Chondrocyte (in vitro differentiated cells): ENCODE data around the gene LGALS14. TPM values are rescaled to one million over a fixed set of nuclear protein-coding genes. Genes with fewer than 3 reads are reported as not detected.
"Not testable (repeated sequence)": the region's sequence is repeated elsewhere in the genome, so short reads cannot be mapped to it uniquely, and the experiment has no call there.

Experiments used
- DNase-seq: peaks from one replicate; pipeline ENCODE4 v3.0.0; 2021; ENCODE audit warnings: mixed read lengths, low spot score
- H3K27ac Mint-ChIP-seq: one replicate; pipeline ENCODE4 v1.8.0; 2021; ENCODE audit warnings: mild to moderate bottlenecking, moderate library complexity, mixed read lengths; ENCODE audit not compliant: unreplicated experiment
- H3K27me3 Mint-ChIP-seq: 2 replicates; pipeline ENCODE4 v1.8.0; 2021; ENCODE audit warnings: low read depth, mixed read lengths
- H3K36me3 Mint-ChIP-seq: 2 replicates; pipeline ENCODE4 v1.8.0; 2021; ENCODE audit warnings: low read depth, mixed read lengths
- H3K4me1 Mint-ChIP-seq: 2 replicates; pipeline ENCODE4 v1.8.0; 2021; ENCODE audit warnings: low read depth, mild to moderate bottlenecking, mixed read lengths
- H3K4me3 Mint-ChIP-seq: one replicate; pipeline ENCODE4 v1.8.0; 2021; ENCODE audit warnings: mild to moderate bottlenecking, moderate library complexity, mixed read lengths; ENCODE audit not compliant: unreplicated experiment
- H3K9me3 Mint-ChIP-seq: 2 replicates; pipeline ENCODE4 v1.8.0; 2021; ENCODE audit warnings: low read depth, mixed read lengths
- CTCF ChIP-seq: fragments of 200-600 bp; sonication (generic); IDR thresholded peaks from 2 replicates; pipeline ENCODE4 v1.5.0; 2021; ENCODE audit warnings: antibody characterized with exemption, mild to moderate bottlenecking, moderate library complexity
- total RNA-seq: library from RNA; stranded (reverse); gene quantifications from 3 replicates; pipeline ENCODE4 v1.2.1, GENCODE V29; 2021

Gene LGALS14
- total RNA-seq, 1 donor from 2014 or later, result not detected

- Mint-ChIP-seq H3K27me3 (peaks cover 8% of the 10 kb centered on the region), H3K4me3 (no peak overlapping the region), H3K9me3 (peaks cover 2% of the 10 kb centered on the region), H3K36me3 (no peaks in the 10 kb centered on the region), H3K27ac (no peak overlapping the region), H3K4me1 (no peaks in the 10 kb centered on the region)
- no peak for DNase-seq
- TF ChIP-seq CTCF, result no peak
Measured at GRCh38 chr19:39709026-39709872, 5.0 kb downstream of the LGALS14 start.

GRCh38 chr19:39710333-39710890, 6.1 kb downstream of the LGALS14 start:
- H3K27me3 Mint-ChIP-seq, result peaks cover 6% of the 10 kb centered on the region

GRCh38 chr19:39720144-39720543, 15.9 kb downstream of the LGALS14 start:
- not testable (repeated sequence) for H3K4me1 Mint-ChIP-seq, DNase-seq, H3K4me3 Mint-ChIP-seq, H3K9me3 Mint-ChIP-seq, H3K27ac Mint-ChIP-seq, H3K36me3 Mint-ChIP-seq
- H3K27me3 Mint-ChIP-seq, result peaks cover 12% of the 10 kb centered on the region

More at GRCh38 chr19:39710333-39710890, 6.1 kb downstream of the LGALS14 start:
- H3K36me3 Mint-ChIP-seq, result no peaks in the 10 kb centered on the region
- H3K9me3 Mint-ChIP-seq, result peaks cover 5% of the 10 kb centered on the region
- no peak for TF ChIP-seq CTCF
- DNase-seq, result no peak
- no peaks in the 10 kb centered on the region for H3K4me1 Mint-ChIP-seq
- no peak overlapping the region for H3K27ac Mint-ChIP-seq
- no peak overlapping the region for H3K4me3 Mint-ChIP-seq

- H3K4me3 Mint-ChIP-seq, result no peak overlapping the region
- H3K27me3 Mint-ChIP-seq, result peaks cover 21% of the 10 kb centered on the region
- no peak for DNase-seq
- H3K27ac Mint-ChIP-seq, result no peak overlapping the region
- H3K36me3 Mint-ChIP-seq, result no peaks in the 10 kb centered on the region
- no peak for TF ChIP-seq CTCF
- no peaks in the 10 kb centered on the region for H3K4me1 Mint-ChIP-seq
- H3K9me3 Mint-ChIP-seq, result no peaks in the 10 kb centered on the region
Measured at GRCh38 chr19:39725995-39726394, 21.7 kb downstream of the LGALS14 start.

- TF ChIP-seq CTCF, result no peak
- no peaks in the 10 kb centered on the region for H3K36me3 Mint-ChIP-seq
- DNase-seq, result no peak
- H3K9me3 Mint-ChIP-seq, result no peaks in the 10 kb centered on the region
- H3K4me1 Mint-ChIP-seq, result no peaks in the 10 kb centered on the region
- no peak overlapping the region for H3K4me3 Mint-ChIP-seq
- peaks cover 21% of the 10 kb centered on the region for H3K27me3 Mint-ChIP-seq
- H3K27ac Mint-ChIP-seq, result no peak overlapping the region
Measured at GRCh38 chr19:39727070-39727800, 23.0 kb downstream of the LGALS14 start.
